K562 (cell line): ENCODE measurements around the gene SLC35E3.

ENCODE experiments used
- ATF7 ChIP-seq: fragments of 450-650 bp; IDR thresholded peaks from 2 replicates; pipeline ENCODE4 v1.7.1; 2014; ENCODE audit warnings: mild to moderate bottlenecking, moderate library complexity
- CHD1 ChIP-seq: fragments of 200-600 bp; sonication (generic); IDR thresholded peaks from one replicate; pipeline ENCODE4 v1.6.1; 2012; ENCODE audit warnings: mild to moderate bottlenecking, moderate library complexity, low read length, inconsistent platforms
- CHD2 ChIP-seq: IDR thresholded peaks from 2 replicates; pipeline ENCODE4 v1.6.1; 2011; ENCODE audit warnings: low read depth, low read length
- CTCF ChIP-seq, 3 experiments: IDR thresholded peaks in 2 of 3; conservative IDR thresholded peaks in 1 of 3; 2 replicates each; pipeline ENCODE4 v1.5.1; 2011 to 2012; ENCODE audit warnings: low read length in 3 of 3, mild to moderate bottlenecking in 3 of 3, control low read depth in 2 of 3, improper control_type of control experiment in 1 of 3, inconsistent platforms in 1 of 3, low read depth in 1 of 3, mixed read lengths in 1 of 3, moderate library complexity in 1 of 3; ENCODE audit not compliant: insufficient read depth in 2 of 3
- GMEB1 ChIP-seq: fragments of 250-450 bp; sonication (Bioruptor Pico); IDR thresholded peaks from 2 replicates; pipeline ENCODE4 v1.4.0; 2020; ENCODE audit warnings: mild to moderate bottlenecking
- PCBP2 ChIP-seq: fragments of 200-400 bp; formaldehyde crosslinking; IDR thresholded peaks from 2 replicates; pipeline ENCODE4 v1.6.1; 2018; ENCODE audit warnings: low read length, low read depth, mild to moderate bottlenecking, moderate library complexity; ENCODE audit not compliant: poor library complexity, severe bottlenecking
- POU5F1 ChIP-seq: fragments of 150-350 bp; IDR thresholded peaks from 2 replicates; pipeline ENCODE4 v1.6.1; 2014; ENCODE audit warnings: borderline replicate concordance, low read length, low read depth, mild to moderate bottlenecking; ENCODE audit not compliant: partially characterized antibody
- TBP ChIP-seq: optimal IDR thresholded peaks from 2 replicates; pipeline ENCODE3; 2011; ENCODE audit warnings: low read depth, low read length, improper control_type of control experiment
- TCF3 ChIP-seq: sonication (generic); formaldehyde crosslinking; IDR thresholded peaks from 2 replicates; pipeline ENCODE4 v1.4.0; 2020; ENCODE audit warnings: mild to moderate bottlenecking, missing genetic modification reagents
- ZNF280B ChIP-seq: fragments of 250-450 bp; sonication (Bioruptor Pico); IDR thresholded peaks from 2 replicates; pipeline ENCODE4 v1.5.1; 2021; ENCODE audit warnings: mild to moderate bottlenecking
- ZNF395 ChIP-seq: fragments of 200-800 bp; sonication (Bioruptor generic); IDR thresholded peaks from 2 replicates; pipeline ENCODE4 v1.6.1; 2017; ENCODE audit warnings: missing genetic modification characterization, missing compliant biosample characterization

- TF ChIP-seq PCBP2 (no peak), ZNF280B (CRISPR knock-in tag) (no peak), TBP (no peak), ZNF395 (CRISPR knock-in tag) (no peak), GMEB1 (CRISPR knock-in tag) (no peak), CHD2 (no peak), CTCF (IDR thresholded peaks at IDR 0.05 in 2 of 3, conservative IDR thresholded peaks at IDR 0.05 in 1 of 3; ENCODE audit: insufficient read depth in 2 of 3, low read depth in 1 of 3, low read length in 3 of 3) (no peak), ATF7 (no peak), CHD1 (no peak), TCF3 (no peak), POU5F1 (no peak)
Observed at GRCh38 chr12:68775121-68775630, 29.2 kb downstream of the SLC35E3 start.
